ENCODE measurements around the gene PDGFRB. TPM values are rescaled to one million over a fixed set of nuclear protein-coding genes. Genes with fewer than 3 reads are reported as not detected.

Gene PDGFRB
- polyA plus RNA-seq, 1 donor from 2014 or later, result not detected

DNA sequence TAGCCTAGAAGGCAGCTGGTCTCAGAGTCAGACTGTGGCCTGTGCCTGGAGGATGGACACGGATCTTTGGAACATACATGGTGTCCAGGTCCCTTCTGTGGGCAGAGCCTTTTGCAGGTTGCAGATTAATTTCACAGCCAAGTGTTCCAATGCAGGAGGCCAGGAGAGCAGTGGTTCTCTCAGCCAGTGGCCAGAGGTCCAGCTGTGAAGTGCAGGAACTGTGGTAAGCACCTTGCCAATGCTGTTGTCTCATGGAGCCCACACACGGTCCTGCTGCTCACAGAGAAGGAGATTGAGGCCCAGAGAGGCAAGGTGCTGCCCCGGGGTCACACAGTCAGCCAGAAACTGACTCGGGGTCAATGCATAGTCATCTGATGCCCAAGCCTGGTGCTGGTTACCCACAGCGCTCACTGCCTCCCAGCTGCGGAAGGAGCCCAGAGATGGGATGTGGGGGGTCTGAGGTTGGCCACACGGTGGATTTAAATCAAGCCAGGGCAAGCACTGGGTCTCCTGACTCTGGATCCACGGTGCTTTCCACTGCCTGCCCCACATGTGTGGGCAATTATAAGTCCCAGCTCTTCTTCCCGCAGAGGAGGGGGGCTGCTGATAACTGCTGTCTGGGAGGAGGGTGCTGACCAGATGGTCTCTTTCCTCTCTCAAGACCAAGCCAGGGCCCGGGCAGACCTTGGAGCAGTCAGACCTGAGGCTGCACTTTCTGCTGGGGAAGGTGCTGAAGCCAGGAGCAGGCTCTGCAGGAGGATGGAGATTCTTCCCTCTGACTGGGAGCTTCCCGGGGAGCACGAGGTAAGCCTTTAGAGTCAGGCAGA lies 2.8 kb downstream of the PDGFRB start:
- Histone ChIP-seq H4K20me1 (ENCODE audit: insufficient read depth) (no peaks in the 10 kb centered on the region), H3K9ac (ENCODE audit: low read length) (no peak overlapping the region), H3K9me3 (ENCODE audit: low read length) (no peaks in the 10 kb centered on the region), H3K36me3 (ENCODE audit: insufficient read depth, low read length) (no peaks in the 10 kb centered on the region), H3K79me2 (replicated peaks; ENCODE audit: insufficient read depth, low read length) (no peaks in the 10 kb centered on the region), H3K27ac (ENCODE audit: low read length) (no peak overlapping the region), H3F3A (ENCODE audit: insufficient read depth, low read length, poor library complexity, severe bottlenecking) (no peaks in the 10 kb centered on the region), H2AFZ (ENCODE audit: low read depth, low read length) (no peak overlapping the region), H3K4me3 (ENCODE audit: low read length) (no peak overlapping the region), H3K4me2 (ENCODE audit: low read length) (no peak overlapping the region), H3K27me3 (ENCODE audit: insufficient read depth, low read depth, low read length) (no peaks in the 10 kb centered on the region), H3K9me2 (ENCODE audit: insufficient read depth, low read length) (no peaks in the 10 kb centered on the region)
- TF ChIP-seq EZH2 (IDR thresholded peaks at IDR 0.05; ENCODE audit: borderline replicate concordance, insufficient read depth, low read length, poor library complexity, severe bottlenecking), result no peak
- TF ChIP-seq MXI1 (conservative IDR thresholded peaks at IDR 0.05; ENCODE audit: poor library complexity, severe bottlenecking), result no peak
- TF ChIP-seq EP300 (conservative IDR thresholded peaks at IDR 0.05; ENCODE audit: poor library complexity, severe bottlenecking), result no peak
- TF ChIP-seq, protein P1, sequence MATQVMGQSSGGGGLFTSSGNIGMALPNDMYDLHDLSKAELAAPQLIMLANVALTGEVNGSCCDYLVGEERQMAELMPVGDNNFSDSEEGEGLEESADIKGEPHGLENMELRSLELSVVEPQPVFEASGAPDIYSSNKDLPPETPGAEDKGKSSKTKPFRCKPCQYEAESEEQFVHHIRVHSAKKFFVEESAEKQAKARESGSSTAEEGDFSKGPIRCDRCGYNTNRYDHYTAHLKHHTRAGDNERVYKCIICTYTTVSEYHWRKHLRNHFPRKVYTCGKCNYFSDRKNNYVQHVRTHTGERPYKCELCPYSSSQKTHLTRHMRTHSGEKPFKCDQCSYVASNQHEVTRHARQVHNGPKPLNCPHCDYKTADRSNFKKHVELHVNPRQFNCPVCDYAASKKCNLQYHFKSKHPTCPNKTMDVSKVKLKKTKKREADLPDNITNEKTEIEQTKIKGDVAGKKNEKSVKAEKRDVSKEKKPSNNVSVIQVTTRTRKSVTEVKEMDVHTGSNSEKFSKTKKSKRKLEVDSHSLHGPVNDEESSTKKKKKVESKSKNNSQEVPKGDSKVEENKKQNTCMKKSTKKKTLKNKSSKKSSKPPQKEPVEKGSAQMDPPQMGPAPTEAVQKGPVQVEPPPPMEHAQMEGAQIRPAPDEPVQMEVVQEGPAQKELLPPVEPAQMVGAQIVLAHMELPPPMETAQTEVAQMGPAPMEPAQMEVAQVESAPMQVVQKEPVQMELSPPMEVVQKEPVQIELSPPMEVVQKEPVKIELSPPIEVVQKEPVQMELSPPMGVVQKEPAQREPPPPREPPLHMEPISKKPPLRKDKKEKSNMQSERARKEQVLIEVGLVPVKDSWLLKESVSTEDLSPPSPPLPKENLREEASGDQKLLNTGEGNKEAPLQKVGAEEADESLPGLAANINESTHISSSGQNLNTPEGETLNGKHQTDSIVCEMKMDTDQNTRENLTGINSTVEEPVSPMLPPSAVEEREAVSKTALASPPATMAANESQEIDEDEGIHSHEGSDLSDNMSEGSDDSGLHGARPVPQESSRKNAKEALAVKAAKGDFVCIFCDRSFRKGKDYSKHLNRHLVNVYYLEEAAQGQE (IDR thresholded peaks at IDR 0.05; ENCODE audit: borderline replicate concordance), result no peak
- TF ChIP-seq POLR2AphosphoS5 (IDR thresholded peaks at IDR 0.05), result no peak
- TF ChIP-seq TAF1 (IDR thresholded peaks at IDR 0.05; ENCODE audit: low read depth), result no peak
- TF ChIP-seq RAD21 (conservative IDR thresholded peaks at IDR 0.05), result no peak
- TF ChIP-seq, protein P2, sequence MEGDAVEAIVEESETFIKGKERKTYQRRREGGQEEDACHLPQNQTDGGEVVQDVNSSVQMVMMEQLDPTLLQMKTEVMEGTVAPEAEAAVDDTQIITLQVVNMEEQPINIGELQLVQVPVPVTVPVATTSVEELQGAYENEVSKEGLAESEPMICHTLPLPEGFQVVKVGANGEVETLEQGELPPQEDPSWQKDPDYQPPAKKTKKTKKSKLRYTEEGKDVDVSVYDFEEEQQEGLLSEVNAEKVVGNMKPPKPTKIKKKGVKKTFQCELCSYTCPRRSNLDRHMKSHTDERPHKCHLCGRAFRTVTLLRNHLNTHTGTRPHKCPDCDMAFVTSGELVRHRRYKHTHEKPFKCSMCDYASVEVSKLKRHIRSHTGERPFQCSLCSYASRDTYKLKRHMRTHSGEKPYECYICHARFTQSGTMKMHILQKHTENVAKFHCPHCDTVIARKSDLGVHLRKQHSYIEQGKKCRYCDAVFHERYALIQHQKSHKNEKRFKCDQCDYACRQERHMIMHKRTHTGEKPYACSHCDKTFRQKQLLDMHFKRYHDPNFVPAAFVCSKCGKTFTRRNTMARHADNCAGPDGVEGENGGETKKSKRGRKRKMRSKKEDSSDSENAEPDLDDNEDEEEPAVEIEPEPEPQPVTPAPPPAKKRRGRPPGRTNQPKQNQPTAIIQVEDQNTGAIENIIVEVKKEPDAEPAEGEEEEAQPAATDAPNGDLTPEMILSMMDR (IDR thresholded peaks at IDR 0.05; ENCODE audit: poor library complexity, severe bottlenecking), result no peak
- TF ChIP-seq SMC3 (conservative IDR thresholded peaks at IDR 0.05; ENCODE audit: poor library complexity), result no peak

DNA sequence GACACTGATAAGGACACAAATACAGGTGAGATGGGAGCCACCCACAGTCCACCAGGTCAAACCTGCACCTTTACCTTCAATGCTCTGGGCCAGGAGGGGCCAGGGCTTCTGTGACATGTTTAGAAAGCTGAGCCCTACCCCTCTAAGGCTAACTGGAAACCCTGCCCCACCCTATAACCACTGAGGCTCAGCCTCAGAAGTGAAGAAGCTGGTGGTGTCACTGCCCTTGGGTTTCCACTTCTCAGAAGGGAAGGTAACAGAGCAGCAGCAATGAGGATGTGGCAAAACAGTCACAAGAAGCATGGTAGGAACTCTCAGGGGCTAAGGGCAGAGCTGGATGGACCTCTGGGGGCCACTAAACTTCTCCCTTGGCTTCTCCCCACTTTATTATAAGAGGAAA lies 6.0 kb downstream of the PDGFRB start:
- H3K9ac ChIP-seq (ENCODE audit: low read length), result no peak overlapping the region
- H3K36me3 ChIP-seq (ENCODE audit: insufficient read depth, low read length), result no peaks in the 10 kb centered on the region
- no peaks in the 10 kb centered on the region for H3F3A ChIP-seq (ENCODE audit: insufficient read depth, low read length, poor library complexity, severe bottlenecking)
- H2AFZ ChIP-seq (ENCODE audit: low read depth, low read length), result no peak overlapping the region
- H3K4me3 ChIP-seq (ENCODE audit: low read length), result no peak overlapping the region
- no peaks in the 10 kb centered on the region for H4K20me1 ChIP-seq (ENCODE audit: insufficient read depth)
- no peak for TF ChIP-seq TAF1 (IDR thresholded peaks at IDR 0.05; ENCODE audit: low read depth)
- no peak for TF ChIP-seq POLR2AphosphoS5 (IDR thresholded peaks at IDR 0.05)
- TF ChIP-seq MXI1 (conservative IDR thresholded peaks at IDR 0.05; ENCODE audit: poor library complexity, severe bottlenecking), result no peak
- TF ChIP-seq, protein P2 (IDR thresholded peaks at IDR 0.05; ENCODE audit: poor library complexity, severe bottlenecking), result no peak
- TF ChIP-seq RAD21 (conservative IDR thresholded peaks at IDR 0.05), result no peak
- TF ChIP-seq, protein P1 (IDR thresholded peaks at IDR 0.05; ENCODE audit: borderline replicate concordance), result no peak
- no peak for TF ChIP-seq EZH2 (IDR thresholded peaks at IDR 0.05; ENCODE audit: borderline replicate concordance, insufficient read depth, low read length, poor library complexity, severe bottlenecking)
- TF ChIP-seq SMC3 (conservative IDR thresholded peaks at IDR 0.05; ENCODE audit: poor library complexity), result no peak
- TF ChIP-seq EP300 (conservative IDR thresholded peaks at IDR 0.05; ENCODE audit: poor library complexity, severe bottlenecking), result no peak
- no peaks in the 10 kb centered on the region for H3K27me3 ChIP-seq (ENCODE audit: insufficient read depth, low read depth, low read length)
- no peaks in the 10 kb centered on the region for H3K9me3 ChIP-seq (ENCODE audit: low read length)
- H3K27ac ChIP-seq (ENCODE audit: low read length), result no peak overlapping the region
- H3K4me2 ChIP-seq (ENCODE audit: low read length), result no peak overlapping the region
- no peaks in the 10 kb centered on the region for H3K9me2 ChIP-seq (ENCODE audit: insufficient read depth, low read length)
- no peaks in the 10 kb centered on the region for H3K79me2 ChIP-seq (replicated peaks; ENCODE audit: insufficient read depth, low read length)

Data from neural cell (in vitro differentiated cells).